Ramos (cell line): Measurements from ENCODE around the gene ZNF688.
"Not testable (repeated sequence)": the region's sequence is repeated elsewhere in the genome, so short reads cannot be mapped to it uniquely, and the experiment has no call there.

Experiments
- in situ Hi-C: fragments of 300-500 bp; cut with MboI; formaldehyde crosslinking; loops from one replicate; pipeline ENCODE4 v1.14.3; 2022; ENCODE audit warnings: low sequenced_read_pairs; ENCODE audit not compliant: unreplicated experiment

The ZNF688 gene

DNA sequence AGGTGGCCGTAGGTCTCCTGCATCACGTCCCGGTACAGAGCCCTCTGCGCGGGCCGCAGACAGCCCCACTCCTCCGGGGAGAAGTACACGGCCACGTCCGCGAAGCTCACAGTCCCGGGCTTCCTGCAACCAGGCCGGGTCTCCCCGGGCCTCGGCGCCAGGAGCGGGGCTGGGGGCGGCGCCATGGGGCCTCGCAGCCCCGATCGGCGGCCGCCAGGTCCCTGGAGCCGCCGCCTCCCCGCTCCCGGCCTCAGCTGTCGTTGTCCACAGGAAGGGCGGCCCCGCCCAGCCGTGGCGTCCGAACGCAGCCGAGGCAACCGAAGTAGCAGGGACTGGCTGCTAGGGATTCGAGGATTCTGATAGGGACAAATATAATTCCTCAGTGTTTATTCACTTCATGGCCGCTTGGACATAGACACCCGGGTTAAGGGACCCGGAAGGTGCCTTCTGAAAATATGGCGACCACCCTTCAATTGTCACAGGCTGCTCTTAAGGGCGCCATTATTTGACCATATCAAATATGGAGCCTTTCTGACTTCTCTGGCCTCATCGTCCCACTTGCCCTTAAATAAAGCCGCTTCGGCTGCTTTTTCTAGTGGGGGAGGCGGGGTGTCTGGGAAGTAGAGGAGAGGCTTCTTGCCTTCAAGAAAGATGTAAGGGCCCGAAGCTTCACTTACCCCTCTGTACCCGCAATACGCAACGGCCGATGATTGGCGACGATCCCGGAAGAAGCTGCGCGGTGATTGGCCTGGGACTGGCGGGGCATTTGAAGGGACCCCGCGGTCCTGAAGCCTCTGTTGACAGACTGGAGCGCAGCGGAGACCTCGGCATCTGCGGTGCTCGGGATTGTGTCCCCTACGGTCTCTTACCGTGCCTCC is at the start of gene ZNF688:
ZNF688 (minus strand) TSS at position 270 of the 878 bp plus-strand sequence; CDS start at position 185, 85 bp downstream.
- in situ Hi-C loops: no loop called here

GRCh38 chr16:30620169-30620568 is 48.7 kb upstream of the ZNF688 start:
- in situ Hi-C loops: no loop called here

GRCh38 chr16:30619638-30620037 is 48.1 kb upstream of the ZNF688 start:
- in situ Hi-C loops: loop anchor here (5.0 to 10.0 kb wide), 3 partner anchors 55 to 525 kb away; partner anchors contain the start of genes TBX6 and YPEL3

DNA sequence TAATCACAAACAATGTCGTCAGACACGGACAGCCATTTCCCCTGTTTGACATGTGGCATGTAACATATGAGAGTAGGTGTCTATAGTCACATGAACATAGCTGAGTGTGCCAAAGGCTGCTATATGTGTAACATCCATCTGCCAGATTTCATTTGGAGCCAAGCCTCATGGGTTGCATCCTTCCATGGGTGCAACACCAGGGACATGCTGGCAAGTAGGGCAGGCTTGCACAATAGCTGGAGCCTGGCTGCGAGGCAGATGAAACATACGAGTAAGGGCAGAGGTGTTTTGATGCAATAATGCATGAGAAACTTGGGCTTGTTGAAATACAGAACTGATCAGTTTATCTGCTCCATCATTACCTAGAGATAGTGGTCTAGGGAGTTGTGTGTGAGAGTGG is 47.7 kb upstream of the ZNF688 start:
- in situ Hi-C loops: loop anchor here (5.0 to 10.0 kb wide), 3 partner anchors 56 to 524 kb away; partner anchors contain the start of genes TBX6 and YPEL3

DNA sequence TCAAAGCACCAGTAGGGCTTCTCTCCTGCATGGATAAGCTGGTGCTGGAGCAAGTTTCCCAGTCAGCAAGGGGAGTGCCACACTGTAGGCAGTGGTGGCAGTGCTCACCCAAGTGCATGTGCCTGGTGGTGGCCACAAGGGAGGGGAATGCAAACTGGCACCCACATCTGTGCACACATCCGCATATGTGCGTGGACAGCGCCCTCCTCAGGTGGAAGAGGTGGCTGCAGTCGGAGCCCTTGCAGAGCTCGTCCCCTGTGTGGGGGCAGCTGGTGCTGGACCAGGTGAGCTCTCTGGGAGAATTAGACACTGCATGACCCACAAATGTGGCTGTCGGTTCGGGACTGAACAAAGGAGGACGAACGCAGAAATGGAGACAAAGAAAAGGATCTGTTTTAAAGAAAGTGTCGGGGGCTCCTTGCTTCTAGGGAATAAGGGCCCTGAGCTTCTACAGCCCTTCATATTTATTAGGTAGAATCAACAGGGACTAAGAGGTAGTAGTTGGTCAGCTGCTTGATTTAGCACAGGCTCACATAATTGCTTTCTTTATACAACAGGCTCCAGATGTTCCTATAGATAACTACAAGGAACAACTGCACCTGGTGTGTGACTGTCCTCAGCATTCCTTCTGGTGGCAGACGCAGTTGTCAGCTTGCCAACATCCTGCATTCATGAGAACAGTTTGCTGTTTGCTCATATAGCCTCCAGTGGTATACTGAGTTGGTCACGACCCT is 44.0 kb upstream of the ZNF688 start:
- in situ Hi-C loops: loop anchor here (5.0 to 10.0 kb wide), 3 partner anchors 59 to 521 kb away; partner anchors contain the start of genes TBX6 and YPEL3

- in situ Hi-C loops: loop anchor here (5.0 to 10.0 kb wide), 3 partner anchors 65 to 515 kb away; partner anchors contain the start of genes TBX6 and YPEL3
Measured at GRCh38 chr16:30609926-30610839, 38.7 kb upstream of the ZNF688 start, which contains the start of gene ZNF689. Gene ZNF689 (minus strand): TSS chr16:30610389. CDS start chr16:30610041, 348 bp downstream.

GRCh38 chr16:30609002-30609925 is 37.8 kb upstream of the ZNF688 start:
- in situ Hi-C loops: loop anchor here (5.0 kb wide), 1 partner anchor 187 kb away; no protein-coding TSS in a partner anchor

GRCh38 chr16:30606004-30606403 is 34.5 kb upstream of the ZNF688 start:
- in situ Hi-C loops: loop anchor here (5.0 kb wide), 1 partner anchor 184 kb away; no protein-coding TSS in a partner anchor

DNA sequence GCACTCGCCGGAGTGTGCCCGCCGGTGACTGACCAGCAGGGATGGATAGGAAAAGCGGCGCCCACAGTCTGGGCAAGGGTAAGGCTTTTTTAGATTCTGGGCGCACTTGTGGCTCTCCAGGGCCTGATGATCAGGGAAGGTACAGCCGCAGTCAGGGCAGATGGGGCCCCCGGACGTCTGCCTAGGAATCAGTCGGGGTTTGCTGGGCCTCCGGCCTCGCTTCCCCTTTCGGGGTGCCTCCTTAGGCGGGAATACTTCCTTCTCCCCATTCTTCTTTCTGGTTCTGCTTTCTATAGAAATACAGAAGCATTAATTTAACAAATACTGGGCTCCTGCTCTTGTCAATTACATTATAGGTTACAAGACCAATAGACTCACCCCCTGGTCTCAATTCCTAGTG is 33.6 kb upstream of the ZNF688 start:
- in situ Hi-C loops: loop anchor here (5.0 kb wide), 1 partner anchor 183 kb away; no protein-coding TSS in a partner anchor

DNA sequence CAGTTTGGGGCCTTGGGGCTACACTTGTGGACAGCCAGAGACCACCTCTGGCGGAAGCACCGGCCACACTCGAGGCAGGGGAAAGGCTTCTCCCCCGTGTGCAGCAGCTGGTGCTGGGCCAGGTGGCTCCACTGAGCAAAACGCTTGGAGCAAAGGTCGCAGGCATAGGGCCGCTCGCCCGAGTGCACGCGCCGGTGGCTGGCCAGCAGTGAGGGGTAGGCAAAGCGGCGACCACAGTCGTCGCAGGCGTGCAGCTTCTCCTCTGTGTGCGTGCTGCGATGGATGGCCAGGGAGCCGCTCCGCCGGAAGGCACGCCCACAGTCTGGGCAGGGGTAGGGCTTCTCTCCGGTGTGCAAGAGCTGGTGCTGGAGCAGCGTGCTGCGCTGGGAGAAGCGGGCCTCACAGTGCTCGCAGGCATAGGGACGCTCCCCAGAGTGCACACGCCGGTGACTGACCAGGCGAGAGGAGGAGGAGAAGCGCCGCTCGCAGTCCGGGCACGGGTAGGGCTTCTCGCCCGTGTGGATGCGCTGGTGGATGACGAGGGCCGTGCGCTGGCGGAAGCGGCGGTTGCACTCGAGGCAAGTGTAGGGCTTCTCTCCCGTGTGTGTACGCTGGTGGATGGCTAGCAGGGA is 32.9 kb upstream of the ZNF688 start:
- in situ Hi-C loops: no loop called here

- in situ Hi-C loops: no loop called here
Measured at GRCh38 chr16:30603945-30604315, 32.4 kb upstream of the ZNF688 start.

- in situ Hi-C loops: no loop called here
Measured at GRCh38 chr16:30602616-30603277, 31.2 kb upstream of the ZNF688 start.

DNA sequence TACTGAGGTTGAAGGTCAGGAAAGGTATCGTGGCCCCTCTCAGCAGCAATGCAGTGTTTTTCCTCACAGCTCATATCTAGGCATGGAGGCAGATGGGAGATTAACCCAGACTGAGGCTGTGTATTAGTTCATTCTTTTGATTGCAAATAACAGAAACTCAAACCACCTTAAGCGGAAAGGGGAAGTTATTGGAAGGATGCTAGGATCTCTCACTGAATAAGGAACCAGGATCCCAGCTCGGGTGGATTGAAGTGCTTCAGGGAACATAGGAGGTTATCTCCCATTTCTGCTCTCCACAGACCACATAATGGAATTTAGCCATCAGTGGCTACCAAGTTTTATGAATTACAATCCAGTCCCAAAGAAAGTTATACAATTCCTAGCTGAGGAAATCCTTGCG is 30.5 kb upstream of the ZNF688 start:
- in situ Hi-C loops: no loop called here

- in situ Hi-C loops: no loop called here
Measured at GRCh38 chr16:30600929-30601328, 29.4 kb upstream of the ZNF688 start.

- in situ Hi-C loops: no loop called here
Measured at GRCh38 chr16:30600215-30600614, 28.7 kb upstream of the ZNF688 start.

- in situ Hi-C loops: no loop called here
Measured at GRCh38 chr16:30592871-30593270, 21.4 kb upstream of the ZNF688 start.

GRCh38 chr16:30590869-30591268 is 19.4 kb upstream of the ZNF688 start:
- in situ Hi-C loops: not testable (repeated sequence)

GRCh38 chr16:30589582-30589981 is 18.1 kb upstream of the ZNF688 start:
- in situ Hi-C loops: not testable (repeated sequence)
